GM19025 (cell line): ENCODE measurements around the gene ZMIZ1.

ENCODE experiments used
- ATAC-seq: cut with Tn5 transposase; IDR thresholded peaks from one replicate; pipeline ENCODE4 v1.9.1; 2021; ENCODE audit warnings: mild to moderate bottlenecking, low read depth, moderate library complexity; ENCODE audit not compliant: unreplicated experiment

ZMIZ1 gene

DNA sequence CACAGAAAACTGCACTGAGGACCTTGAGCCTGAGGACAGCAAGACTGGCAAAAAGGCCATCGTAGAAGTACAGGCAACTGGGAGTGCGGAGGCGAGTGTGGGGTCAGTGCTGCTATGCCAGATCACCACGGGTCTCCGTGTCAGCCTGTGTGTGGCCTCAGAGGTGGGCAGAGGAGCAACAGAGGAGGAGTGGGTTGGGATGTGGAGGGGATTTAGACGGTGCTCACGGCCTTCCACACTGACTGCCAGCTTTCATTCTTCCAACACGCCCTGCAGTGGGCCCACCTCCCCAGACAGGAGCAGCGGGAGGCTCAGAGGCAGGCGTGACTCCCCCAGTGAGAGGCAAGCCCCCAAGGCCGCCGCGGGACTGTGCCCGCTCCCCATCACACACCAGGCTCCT lies 17.0 kb upstream of the ZMIZ1 start:
- no peak for ATAC-seq

DNA sequence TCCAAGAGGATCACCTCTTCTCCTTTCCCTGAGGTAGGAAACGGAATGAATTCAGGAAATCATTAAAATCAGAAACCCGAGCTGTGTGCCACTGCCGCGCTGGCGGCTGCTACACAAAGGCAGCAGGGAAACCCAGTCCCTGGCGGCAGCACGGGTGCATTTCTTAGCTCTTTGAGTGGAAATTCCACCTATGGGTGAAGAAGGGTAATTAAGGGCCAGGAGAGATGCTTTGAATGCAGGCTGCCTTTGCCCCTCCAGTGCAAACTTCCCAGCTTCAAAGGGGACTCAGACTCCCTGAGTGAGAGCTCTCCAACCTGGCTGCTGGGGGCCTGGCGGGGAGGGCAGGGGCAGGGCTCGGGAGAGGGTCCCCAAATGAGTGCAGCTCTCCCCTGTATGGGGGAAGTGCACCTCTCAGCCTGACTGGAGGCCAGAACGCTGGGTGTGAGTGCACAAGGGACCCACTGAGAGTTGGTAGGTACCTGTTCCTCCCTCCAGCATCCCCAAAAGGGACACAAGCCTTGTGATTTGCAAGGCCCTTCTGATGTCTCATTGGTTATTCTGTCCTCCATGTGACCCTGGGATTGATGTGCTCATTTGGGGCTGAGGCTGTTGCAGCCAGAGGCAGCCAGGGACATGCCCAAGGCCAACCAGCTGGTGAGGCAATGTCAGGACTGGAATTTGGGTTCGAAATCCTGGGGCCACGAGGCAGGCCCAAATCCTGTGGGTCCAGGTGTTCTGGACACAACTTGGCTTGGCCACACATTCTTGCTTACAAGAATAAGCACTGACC lies 16.3 kb upstream of the ZMIZ1 start:
- ATAC-seq, result no peak

DNA sequence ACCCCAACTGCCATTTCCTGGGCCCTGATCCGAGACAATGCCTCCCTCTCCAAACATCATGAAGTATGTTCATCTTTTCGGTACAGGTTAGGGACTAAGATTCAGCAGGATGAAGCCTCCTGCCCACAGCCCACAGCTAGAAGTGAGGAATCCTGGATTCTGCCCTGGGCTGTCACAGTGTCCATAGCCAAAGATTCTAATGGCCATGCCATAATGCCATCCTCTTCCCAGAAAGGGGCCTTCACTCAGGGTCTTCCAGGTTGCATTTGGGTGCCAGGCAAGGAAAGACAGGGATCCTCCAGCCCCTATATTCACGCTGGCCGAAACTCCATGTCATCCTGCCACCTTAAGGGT lies 15.7 kb upstream of the ZMIZ1 start:
- ATAC-seq, result no peak

GRCh38 chr10:79053481-79054202 lies 15.1 kb upstream of the ZMIZ1 start:
- ATAC-seq, result no peak

DNA sequence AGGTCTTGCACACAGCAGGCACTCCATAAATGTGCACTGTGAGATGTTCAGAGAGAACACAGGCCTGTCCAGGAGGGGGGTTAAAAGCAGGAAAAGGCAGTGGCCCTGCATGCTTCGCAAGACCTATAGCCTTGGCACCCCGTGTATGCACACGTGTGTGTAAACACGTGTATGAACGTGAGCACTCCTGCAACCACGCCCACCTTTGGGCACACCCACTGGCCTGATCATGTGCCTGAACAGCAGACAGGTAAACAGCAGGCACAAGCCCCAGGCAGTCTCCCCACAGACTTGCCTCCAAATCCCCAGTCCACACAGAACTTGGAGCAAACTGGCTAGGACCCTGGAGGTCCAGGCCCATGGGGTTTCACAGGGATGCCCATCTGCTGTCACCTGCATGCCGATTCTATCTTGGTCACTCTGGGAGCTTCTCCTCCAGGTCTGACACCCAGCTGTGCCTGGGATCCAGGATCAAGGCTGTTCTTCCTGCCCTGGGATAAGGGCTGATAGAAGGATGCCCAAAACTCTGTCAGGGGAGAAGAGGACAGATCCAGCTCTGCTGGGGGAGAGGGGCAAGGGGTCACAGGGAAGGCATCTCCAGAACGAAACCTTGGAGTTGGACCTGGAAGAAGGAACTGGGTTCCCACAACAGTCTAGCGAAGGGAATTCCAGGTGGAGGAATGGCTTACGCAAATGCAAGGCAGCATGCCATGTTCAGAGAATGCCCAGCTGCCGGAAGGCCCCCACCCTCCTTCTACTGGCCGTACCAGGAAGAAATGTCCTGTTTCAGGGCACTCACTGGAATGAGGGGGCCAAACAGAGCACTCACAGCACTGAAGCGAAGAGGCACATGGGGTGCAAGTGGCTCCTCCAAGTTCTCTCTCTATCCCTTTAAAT lies 14.3 kb upstream of the ZMIZ1 start:
- ATAC-seq, result no peak

GRCh38 chr10:79055100-79055782 lies 13.5 kb upstream of the ZMIZ1 start:
- no peak for ATAC-seq

GRCh38 chr10:79055892-79056291 lies 12.9 kb upstream of the ZMIZ1 start:
- no peak for ATAC-seq

GRCh38 chr10:79056361-79056735 lies 12.4 kb upstream of the ZMIZ1 start:
- no peak for ATAC-seq

DNA sequence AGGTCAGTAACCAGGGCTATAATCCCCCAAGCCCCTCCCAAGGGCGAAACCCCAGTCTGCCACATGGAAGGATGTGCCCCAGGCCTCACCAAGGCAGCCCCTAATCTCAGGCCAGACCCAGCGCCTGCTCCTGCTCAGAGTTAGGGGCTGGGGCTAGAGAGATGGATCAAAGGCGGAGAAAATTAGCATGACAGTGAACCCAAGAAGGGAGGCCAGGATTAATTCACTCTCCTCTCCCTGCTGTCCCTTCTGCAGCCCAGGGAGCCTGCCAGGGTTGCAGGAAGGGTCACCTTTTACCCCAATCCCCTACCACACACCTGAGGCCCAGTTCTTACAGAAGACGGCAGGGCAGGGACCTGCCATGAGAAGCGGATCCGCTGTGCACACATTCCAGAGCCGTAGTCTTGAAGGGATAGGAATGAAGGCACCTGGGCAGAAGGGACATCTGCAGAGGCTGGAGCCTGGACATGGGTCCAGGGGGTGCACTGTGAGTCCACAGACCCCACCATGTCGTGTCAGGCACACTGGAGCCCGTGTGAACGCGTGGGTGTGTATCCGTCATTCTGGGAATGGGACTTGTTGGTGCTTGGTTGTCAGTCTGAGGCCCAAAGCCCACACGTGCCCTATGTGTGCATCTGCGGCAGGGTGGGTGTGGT lies 11.9 kb upstream of the ZMIZ1 start:
- ATAC-seq, result no peak

DNA sequence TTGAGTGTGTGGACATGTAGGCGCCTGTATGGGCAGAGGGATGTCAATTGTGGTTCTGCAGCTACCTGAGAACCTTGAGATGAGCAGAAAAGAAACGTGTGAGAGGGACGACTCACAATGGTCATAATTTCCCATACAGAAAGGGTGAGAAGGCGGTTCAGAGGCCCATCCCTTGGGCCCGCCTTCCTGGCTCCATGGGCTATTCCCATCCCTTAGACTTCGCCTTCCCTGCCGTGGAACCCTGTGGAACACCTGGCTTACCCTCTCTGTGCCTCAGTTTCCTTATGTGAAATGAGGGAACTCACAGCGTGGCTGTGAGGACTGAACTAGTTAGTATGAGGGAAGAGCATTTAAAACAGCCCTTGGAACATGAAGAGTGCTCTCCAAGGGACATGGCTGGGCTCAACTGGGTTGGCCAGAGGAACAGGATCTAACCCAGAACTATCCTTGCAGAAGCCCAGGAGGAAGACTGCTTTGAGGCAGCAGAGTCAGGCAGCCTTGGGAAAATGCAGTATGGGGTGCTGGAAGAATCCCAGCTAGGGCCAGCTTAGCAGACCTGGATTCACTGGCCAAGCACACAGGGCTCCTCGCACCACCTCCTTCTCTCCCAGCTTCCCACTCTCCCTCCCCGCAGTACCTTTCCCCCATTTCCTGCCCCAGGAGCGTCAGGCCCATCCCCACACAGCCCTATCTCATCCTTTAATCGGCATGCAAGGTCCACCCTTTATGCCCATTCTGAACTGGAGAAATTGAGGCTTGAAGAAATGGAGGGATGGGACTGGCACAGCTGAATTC lies 11.1 kb upstream of the ZMIZ1 start:
- ATAC-seq, result no peak

DNA sequence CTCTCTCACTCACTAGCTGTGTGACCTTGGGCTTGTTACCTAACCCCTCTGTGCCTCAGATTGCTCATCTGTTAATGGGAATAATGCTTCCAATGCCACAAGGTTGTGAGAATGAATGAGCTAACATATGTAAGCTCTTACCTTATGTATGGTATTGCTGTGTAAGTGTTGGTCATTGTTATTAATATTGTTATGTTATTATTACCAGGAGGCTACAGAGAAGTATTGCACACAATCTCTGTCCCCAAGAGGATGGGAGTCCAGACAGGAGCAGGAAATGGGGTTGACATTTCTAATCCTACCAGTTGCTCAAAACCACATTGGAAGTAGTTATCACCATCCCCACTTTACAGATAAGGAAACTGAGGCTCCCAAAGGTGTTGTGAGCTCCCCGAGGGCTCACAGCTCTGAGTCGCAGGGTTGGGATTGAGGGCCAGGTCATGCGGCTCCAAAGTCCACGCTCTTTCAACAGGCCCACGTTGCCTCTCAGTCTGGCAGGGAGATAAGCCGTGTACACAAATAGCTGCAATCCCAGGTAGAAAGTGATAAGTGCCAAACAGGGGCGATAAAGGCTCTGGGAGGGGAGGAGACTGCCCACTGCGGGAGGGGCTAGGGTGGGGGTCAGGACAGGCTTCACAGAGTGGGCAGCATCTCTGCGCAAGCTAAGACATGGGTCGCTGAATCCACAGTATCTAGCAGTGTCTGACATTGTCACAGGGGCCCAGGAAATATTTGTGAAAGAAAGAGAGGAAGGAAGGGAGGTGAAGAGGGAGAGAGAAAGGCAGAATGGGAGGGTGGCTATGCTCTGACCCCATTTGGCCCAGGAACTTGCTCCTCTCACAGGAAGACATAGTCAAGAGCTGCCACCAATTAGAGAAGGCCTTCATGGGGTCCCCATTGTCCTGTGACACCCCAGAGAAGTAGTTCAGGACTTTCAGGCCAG lies 9.6 kb upstream of the ZMIZ1 start:
- ATAC-seq, result no peak

DNA sequence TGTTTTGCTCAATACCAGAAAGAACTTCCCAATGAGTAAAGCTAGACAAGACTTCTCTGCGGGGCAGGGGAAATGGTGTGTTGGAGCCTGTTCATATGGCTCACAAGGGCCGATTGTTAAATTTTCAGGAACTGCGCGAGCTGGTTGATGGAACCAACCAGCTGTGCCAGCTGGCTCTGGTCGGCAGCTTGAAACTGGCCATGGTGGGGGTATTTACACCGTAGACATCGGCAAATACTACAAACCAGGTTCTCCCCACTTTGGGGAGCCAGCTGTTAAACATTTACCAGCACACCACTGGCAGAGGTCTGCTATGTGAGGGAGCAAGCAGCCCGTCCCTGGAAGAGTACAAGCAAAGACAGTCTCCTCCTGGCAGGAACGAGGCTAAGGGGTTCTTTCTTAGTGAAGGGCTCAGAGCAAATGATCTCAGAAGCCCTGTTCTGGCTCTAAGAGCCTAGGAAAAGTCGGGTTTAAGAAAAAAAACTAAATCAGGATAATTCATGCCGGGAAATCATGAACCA lies 8.8 kb upstream of the ZMIZ1 start:
- ATAC-seq, result no peak

DNA sequence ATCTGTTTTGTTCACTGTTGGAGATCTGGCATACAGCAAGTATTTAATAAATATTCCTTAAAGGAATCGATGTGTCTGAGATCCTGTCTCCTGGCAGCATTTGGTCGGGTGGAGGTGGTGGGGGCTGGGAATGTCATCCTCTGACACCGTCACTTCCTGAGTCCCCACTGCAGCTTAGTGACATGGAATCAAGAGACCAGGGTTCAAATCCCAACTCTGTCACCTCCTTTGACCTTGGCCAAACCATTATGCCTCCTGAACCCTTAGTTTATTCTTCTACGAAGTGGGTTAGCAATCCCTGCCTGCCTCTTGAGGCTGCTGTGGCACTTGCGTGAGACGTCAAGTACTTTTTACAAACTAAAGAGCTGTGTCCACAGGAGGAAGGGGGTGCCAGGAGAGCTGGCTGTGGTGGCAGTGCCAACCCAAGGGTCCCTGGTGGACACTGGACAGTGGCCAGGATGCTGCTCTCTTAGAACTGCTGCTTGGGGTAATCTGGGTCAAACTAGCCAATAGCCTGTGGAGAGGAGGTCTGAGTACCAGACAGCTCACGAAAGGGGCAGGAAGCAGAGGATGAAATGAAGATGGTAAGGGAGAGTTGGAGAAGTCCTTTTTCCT lies 8.0 kb upstream of the ZMIZ1 start:
- no peak for ATAC-seq

GRCh38 chr10:79061441-79062315 lies 7.1 kb upstream of the ZMIZ1 start:
- no peak for ATAC-seq

- ATAC-seq, result no peak
These were observed 5.7 kb upstream of the ZMIZ1 start for GRCh38 chr10:79063071-79063491.

DNA sequence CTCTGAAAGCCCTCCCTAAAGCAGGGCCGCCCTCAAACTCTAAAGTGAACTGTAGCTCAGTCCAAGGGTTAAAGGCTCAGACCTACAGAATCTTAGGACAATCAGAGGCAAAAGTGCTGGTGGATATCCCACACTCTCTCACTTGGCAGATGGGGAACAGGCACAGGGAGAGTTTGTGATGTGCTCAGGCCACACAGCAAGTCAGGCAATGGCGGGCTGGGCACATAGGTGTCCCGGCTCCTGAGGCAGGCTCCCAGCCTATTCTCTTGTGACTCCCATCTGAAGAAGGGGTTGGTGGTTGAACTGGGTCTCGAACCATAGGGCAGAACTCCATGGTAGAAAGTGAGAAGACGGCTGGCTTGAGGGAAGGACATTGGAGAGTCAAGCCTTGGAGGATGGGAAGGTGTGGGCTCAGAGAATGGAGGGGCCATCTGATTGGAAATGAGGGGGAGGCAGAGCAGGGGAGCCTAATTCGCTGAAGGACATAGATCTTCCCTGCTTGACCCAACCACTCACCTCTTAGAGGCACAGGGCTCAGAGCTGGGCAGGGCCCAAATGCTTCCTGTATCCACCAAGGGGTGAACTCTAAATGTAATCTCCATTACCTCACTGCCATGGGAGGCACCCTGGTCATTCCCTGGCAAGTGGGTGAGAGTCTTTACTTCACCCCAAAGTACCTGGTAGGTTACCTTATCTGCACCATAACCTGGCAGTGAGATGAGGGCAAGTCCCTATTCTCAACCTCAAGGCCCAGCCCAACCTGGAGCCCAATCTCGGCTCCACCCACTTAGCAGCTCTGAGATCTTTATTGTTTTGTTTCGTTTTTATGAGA lies 4.9 kb upstream of the ZMIZ1 start:
- ATAC-seq, result no peak
